ENCODE measurements around the gene LAD1.

Gene LAD1, protein sequence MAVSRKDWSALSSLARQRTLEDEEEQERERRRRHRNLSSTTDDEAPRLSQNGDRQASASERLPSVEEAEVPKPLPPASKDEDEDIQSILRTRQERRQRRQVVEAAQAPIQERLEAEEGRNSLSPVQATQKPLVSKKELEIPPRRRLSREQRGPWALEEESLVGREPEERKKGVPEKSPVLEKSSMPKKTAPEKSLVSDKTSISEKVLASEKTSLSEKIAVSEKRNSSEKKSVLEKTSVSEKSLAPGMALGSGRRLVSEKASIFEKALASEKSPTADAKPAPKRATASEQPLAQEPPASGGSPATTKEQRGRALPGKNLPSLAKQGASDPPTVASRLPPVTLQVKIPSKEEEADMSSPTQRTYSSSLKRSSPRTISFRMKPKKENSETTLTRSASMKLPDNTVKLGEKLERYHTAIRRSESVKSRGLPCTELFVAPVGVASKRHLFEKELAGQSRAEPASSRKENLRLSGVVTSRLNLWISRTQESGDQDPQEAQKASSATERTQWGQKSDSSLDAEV

DNA sequence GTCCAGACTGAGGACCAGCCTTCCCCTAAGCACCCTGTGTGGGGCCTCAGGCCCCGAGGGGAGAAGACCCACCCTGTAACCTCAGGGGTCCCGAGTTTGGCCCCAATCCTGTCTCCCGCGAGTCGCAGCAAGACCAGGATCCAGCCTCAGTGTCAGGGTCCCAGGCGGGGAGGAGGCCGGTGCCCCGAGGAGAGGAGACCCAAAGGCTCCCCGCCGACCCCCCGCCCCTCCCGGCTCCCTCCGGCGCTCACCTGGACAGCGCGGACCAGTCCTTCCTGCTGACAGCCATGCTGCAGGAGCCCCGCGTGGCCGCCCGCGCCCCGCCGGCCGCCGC is at the start of gene LAD1:
Gene LAD1, minus strand, starts transcription at position 307 of the 334 bp plus-strand sequence. Its CDS starts 18 bp downstream, at position 289.
- no peak for DNase-seq (ENCODE audit: low read depth in 2 of 2)

DNA sequence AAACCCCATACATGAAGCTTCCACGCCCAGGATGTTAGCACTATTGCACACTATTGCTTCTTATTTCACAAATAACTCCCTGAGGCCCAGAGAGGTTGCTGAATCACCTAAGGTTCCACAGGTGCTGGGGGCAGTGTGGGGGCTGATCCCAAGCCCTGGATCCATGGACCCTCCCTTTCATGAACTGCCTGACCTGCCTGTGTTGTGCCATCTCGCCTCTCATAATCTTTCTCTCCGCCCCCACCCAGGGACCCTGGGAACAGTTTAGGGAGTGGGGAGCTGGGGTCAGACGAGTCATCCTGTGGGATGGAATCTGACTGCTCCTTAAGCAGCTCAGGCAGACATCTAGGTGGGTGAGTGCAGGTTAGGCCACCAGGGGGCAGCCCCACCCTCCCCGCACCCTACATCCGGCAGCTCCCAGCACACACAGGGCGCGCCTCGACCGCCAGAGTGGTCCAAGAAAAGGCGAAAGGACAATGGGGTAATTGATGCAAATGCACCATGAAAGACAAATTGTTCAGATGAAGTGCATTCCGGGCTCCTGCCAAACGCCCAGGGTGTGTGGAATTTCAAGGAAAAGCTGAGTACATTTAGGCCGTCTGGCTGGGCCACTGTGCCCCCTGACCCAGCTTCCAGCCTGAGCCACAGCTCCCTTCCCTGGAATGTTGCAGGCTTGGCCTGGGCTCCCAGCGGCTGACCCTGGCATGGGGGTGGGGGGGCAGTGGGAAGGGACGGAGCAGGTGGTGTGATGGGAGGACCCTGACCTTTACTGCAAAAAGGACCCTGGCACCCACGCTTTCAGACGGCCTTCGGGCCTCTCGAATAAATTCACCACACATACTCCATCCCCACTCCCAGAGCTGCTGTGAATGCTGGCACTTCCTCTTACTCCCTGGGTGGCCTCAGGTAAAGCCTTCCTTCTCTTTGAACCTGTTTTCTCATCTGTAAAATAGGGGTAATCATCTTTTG is 49.1 kb upstream of the LAD1 start:
- peak; percentile 6 to 14 for DNase-seq (ENCODE audit: low read depth in 2 of 2)

DNA sequence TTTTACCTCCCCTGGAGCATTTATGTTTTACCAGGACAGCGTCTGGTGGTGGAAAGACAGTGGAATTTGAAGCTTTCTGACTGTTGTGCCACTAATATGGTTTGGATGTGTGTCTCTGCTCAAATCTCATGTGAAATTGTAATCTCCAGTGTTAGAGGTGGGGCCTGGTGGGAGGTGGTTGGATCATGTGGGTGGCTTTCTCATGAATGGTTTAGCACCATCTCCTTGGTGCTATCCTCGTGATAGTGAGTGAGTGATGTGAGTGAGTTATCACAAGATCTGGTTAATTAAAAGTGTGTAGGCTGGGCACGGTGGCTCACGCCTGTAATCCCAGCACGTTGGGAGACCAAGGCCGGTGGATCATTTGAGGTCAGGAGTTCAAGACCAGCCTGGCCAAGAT is 46.2 kb upstream of the LAD1 start:
- no peak for DNase-seq (ENCODE audit: low read depth in 2 of 2)

DNA sequence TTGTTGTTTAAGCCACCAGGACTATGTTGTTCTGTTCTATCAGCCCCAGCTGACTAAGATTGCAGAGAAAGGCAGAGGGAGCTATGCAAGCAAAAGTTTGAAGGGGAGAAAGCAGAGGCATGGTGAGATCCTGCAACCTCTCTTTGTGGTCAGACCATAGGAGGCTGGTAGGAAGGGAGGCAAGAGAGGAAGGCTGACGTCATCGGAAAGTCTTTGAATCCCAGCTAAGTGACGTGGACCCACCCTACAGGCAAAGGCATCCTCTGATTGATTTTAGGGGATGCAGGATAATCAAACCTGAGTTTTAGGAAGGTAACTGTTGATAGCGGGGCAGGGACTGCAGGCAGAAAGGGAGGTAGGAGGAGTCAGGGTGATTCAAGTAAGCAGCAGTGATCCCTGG is 45.7 kb upstream of the LAD1 start:
- DNase-seq (ENCODE audit: low read depth in 2 of 2) = no peak

DNA sequence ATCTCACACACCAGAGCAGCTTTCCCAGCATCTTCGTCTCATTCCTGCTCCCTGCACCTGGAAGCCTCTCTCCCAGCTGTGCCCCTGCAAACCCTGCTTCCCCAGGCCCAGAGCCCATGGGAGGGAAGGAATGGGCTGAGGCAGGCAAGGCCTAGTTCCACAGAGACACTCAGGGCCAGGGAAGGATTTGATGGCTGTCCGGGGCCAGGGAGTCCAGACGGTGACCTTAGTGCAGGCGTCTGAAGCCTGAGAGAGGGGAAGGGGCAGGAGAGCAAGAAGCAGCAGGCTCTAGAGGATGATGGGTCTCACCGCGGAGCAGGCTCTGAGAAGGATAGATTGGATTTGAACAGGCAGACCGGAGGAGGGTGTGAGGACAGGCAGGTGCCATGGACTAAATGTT is 44.6 kb upstream of the LAD1 start:
- no peak for DNase-seq (ENCODE audit: low read depth in 2 of 2)

DNA sequence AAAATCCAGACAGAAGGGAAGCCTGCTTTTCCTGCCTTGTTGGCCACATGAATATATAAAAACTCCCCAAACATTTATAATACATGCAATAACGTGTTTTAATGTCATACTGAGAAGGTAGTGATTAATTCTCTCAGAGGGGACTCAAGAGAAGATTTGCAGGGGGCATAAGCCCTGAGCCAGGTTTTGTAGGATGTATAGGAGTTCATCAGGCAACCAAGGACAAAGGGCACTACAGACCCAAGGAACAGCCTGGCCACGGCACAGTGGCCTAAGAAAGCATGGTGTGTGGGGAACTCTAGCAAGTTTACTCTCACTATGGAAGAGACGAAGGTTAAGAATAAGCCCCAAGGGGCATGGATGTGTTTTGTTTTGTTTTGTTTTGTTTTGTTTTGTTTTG is 37.8 kb upstream of the LAD1 start:
- no peak for DNase-seq (ENCODE audit: low read depth in 2 of 2)

DNA sequence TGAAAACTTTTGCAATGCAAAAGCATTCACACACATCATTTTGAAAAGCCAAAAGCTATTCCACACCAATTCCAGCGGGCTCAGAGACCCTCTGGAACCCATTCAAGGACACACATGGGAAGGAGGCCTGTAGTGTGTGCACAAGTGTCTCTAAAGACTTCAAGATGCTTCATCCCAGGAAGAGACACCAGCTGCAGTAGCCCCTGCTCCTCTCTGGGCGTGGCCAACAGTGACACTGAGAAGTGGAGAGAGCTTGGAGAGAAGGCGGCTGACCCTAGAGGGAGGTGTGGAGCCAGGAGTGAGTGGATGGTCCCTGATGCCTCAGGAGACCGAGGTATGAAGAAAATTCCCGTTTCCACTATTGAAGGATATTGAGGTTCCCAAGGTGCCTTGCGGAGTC is 37.3 kb upstream of the LAD1 start:
- DNase-seq (ENCODE audit: low read depth in 2 of 2) = no peak

DNA sequence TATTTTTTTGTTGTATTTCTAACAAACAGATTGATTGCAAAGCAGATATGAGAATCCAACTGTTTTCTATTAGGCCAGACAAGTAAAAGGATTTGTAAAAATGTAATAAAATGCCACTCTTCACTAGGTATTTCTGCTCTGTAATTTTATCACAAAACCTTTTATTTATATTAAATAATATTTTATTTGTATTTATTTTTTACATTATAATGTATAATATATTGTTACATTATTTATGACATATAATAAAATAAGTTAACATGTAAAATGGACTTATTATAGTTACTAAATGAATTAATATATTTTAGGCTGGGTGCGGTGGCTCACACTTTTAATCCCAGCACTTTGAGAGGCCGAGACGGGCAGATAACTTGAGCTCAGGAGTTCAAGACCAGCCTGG is 35.1 kb upstream of the LAD1 start:
- no peak for DNase-seq (ENCODE audit: low read depth in 2 of 2)

DNA sequence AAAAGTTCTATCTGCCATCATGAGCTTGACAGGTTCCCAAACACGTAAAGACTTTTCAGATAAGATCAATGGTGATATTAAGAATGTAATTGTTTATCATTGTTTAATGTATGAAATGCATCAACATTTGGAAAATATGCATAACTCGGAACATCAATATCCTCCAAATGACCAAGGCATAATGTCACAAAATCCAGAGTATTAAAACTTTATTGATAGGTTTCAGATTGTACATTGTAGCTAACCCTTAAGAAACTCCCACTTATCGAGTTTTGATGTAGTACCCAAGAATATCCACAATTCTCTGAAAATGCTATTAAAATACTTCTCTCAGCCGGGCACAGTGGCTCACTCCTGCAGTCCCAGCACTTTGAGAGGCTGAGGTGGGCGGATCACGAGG is 34.5 kb upstream of the LAD1 start:
- DNase-seq (ENCODE audit: low read depth in 2 of 2) = no peak

DNA sequence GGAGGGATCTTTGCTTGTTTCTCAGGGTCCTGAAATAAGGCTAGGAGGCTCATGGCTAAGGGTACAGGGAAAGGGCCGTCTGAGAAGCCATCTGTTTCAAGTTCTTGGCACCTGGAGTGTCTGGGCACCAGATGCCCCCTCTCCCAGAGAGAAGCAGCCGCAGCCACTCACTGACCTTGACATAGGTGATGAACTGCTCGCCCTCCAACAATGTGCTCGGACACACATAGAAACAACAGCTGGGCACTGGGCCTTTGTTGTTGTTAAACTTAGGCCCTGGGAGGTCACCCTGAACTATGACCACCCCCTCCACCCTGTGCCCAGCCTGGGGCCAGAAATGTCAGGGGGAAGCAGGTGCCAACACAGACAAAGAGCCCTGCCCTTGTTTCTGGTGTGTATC is 31.7 kb upstream of the LAD1 start:
- DNase-seq (ENCODE audit: low read depth in 2 of 2) = no peak

DNA sequence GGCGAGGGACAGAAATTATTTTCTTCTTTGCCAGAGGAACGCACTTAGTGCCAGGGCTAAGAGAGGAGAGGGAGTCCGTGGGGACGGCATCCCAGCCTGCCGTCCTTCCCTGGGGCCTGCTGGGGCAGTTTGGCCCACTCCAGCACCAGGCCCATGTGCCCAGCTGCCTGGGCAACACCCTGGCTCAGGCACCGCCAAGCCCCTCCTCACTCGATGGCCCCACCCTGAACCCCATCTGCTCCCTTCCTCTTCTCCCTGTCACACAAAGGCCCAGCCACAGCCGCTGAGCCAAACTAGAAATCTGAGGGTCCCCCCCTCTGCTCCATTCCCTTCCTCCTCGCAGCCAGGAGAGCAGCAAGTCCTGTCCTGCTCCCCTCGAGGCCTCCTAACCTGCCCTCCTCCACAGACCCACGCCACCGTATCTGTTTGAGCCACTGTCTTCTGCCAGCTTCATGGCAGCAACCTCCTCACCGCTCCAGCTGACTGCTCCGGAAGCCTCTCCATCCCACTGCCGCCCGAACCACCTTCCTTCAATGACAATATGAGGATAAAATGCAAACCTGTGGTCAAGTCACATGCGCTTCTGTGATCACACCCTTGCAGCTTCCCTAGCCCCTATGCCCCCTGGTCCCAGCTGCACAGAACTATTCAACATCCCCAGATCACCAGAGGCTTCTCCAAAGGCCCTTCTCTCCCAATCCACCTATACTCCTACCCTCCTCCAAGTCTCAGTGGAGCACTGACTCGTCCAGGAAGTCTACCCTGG is 30.8 kb upstream of the LAD1 start:
- DNase-seq (ENCODE audit: low read depth in 2 of 2) = no peak

DNA sequence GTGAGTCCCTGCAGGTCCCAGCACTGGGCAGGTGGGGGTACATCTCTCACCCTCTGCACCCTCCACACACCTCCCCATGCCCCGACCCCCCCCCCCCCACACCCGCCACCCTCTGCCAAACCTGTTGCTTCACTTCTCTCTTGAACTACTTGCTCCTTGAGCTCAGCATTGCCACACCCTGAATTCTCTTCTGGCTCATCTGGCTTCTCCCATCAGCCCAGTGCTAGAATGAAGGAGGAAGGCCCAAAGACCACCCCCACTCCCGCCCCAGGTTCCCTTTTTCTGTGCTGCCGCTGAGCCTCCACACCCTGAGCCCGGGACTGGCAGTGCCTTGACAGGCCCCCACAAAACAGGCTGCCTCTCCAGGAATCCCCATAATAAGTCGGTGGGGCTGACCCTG is 28.8 kb upstream of the LAD1 start:
- DNase-seq (ENCODE audit: low read depth in 2 of 2) = no peak

DNA sequence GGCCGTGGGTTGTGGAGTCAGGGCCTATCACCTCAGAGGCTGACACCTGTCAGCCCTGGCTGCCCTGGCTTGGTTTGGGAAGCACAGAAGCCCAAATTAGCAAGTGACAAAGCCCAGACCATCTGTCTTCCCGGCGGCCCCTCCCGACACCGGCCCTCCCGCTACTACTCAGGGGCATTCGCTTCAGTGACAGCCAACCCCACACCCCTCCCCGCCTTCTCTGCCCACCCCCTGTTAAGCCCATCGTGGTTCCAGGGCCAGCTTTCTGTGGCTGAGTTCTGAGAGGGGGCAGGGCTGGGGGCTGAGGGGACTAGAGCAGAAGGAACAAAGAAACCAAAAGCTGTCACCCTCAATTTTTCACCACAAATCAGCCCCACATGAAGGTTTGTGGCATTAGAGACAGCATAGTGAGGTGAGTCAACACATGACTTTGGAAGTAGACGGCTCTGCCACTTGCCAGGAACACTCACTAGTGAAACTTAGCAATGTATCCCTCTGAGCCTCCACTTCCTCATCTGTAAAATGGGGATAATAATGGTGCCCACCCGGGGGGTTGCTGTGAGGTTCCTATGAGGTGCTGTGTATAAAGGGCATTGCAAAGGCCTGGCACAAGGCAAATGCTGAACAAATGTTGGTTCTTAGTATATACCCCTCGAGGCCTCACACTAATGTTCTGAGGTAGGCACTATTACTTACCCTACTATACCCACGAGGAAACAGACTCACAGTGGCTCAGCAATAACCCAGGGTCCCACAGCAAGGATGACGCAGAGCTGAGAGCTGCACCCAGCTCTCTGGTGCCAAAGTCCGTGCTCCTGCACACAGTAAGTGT is 27.6 kb upstream of the LAD1 start:
- no peak for DNase-seq (ENCODE audit: low read depth in 2 of 2)

DNA sequence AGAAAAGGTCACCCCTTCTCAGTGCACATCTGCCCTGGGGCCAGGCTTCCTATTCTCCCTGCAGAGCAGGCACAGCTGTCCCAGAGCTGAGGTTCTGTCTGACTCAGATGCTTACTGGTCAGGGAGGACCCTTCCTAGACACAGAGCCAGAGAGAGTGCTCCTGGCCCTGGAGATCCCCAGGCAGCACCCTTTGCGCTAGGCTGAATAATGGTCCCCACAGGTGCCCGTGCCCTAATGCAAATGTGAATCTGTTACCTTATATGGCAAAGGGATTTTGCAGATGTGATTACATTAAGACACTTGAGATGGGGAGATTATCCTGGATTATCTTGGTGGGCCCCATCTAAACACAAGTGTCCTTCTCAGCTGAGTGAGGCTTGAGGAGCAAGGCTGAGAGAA is 25.0 kb upstream of the LAD1 start:
- no peak for DNase-seq (ENCODE audit: low read depth in 2 of 2)

DNA sequence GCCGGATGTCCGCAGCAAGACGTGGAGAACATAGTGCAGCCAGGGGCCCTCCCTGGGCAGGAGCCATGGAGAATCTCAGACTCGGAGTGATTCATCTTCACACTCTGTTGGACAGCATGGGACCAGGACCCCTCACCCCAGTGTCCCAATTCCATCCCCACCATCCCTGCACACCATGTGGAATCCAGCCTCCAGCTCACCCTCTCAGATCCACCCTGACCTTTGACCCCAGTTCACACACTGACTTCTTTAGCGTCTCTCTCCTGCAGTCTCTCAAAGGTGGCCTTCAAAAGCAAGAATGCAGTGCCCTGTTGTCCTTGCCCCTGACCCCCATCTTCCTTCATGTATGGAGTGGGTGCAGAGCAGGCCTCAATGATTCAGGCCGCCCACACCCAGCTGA is 24.5 kb upstream of the LAD1 start:
- no peak for DNase-seq (ENCODE audit: low read depth in 2 of 2)

DNA sequence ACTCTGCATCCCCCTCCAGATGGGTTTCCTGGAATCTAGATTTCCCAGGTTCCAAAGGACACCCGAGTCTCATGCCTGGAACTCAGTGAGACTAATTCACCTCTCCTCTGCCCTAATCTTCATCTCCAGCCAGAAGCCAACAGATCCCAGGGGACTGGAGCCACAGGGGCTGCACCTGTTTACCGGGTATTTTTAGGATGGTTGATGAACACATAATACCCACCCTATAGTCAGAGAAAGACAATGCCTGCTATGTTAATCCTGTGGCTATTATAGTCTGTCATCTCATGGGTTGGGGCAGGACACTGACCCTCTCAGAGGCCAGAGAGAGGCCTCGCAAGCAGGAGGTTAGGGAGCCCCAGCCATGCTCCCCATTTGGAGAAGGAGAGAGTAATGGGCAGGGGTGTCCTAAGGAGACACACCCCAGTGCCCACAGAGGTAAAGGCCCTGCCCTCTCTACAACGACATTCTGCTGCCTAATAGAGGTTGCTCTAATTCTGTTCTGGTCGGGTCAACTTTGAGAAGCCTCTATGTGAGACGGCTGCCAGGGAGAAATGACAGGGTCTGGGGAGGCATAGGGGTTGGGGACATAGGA is 23.4 kb upstream of the LAD1 start:
- no peak for DNase-seq (ENCODE audit: low read depth in 2 of 2)

DNA sequence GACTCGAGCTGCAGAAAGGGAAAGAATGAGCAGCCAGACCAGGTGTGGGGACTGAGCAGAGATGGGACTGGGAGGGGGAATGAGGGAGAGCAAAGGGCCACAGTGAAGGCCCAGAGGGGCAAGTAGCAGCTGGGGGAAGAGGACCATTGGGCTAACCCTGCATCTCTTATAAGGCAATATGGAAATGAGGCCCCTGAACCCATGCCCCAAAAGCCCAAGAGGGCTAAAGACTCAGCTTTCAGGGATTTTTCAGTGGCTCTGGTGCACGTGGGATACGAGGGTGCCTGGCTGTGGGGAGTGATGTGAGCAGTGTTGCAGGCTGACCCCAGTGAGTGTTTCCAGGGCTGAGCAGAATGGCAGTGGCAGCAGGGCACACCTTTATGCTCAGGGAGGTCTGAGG is 22.9 kb upstream of the LAD1 start:
- no peak for DNase-seq (ENCODE audit: low read depth in 2 of 2)

DNA sequence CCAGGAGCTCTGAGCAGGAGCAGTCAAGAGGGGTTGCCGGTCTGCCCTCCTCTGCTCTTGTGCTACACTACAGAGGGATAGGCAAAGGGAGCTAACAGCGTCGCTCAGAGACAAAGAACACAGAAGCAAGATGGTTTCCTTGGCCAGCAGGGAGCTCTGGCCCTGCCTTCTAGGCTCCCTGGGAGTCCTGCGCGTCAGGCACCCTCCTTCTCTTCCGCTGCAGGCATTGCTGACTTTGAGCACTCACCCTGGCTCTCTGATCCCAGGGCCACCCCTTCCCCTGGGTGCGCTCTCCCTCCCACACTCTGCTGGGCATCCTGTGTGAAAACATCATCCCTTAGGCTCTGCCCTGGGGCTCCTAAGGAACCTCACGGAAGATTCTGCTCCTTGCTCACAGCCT is 21.9 kb upstream of the LAD1 start:
- no peak for DNase-seq (ENCODE audit: low read depth in 2 of 2)

DNA sequence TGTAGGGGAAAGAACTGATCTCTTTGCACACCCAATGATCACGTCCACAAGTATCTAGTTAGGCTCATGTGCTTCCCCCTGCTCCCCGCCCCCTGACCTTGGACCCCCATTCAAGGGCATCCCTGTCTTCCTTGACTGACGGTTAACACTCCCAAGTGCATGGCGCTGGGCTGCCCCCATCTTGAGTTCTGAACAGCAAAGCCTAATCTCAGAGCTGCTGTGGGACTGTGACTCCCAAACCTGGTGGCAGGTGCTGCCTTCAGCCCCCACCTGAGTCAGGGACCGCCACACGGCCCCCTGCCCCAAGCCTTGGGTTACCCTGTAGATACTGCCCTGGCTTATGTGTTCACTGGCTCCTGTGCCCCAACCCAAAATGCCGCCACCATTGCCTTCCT is 21.5 kb upstream of the LAD1 start:
- no peak for DNase-seq (ENCODE audit: low read depth in 2 of 2)

DNA sequence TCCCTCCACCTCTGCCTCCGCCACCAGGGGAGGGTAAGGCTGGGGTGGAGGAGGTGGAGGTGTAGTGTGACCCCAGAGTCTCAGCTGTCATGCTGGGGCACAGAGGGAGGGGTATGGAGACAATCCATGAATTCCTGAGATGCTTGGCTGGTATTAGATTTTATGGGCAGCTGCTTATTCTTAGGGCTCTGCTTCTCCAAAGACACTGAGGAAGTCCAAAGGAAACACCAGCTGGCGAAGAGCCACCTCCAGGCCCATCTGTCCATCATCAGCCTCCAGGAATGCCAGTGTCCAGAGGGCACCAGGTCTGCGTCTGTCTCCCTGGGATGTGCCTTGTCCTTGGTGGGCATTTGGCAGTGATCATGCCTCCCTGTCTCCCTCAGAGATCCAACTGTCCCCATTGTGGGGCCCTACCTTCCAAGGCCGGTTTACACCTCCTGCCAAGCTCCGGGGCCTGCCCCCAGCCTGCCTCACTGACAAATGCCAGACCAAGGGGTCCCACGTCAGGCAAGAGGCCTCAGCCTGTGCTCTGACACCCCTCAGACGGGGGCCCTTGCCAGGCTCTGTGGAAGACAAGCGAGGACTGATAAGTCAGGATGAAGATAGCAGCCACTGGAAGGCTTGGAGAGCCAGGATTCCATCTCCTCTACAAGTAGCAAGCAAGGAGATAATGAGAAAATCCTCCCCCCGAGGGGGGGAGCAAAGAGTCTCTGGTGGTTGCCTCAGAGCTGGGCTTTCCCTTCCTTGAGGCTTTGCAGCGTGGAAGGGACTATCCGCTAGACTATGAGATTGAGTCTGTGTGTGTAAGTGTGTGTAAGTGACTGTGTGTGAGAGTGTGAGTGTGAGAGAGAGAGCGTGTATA is 20.9 kb upstream of the LAD1 start:
- no peak for DNase-seq (ENCODE audit: low read depth in 2 of 2)

Measured in stimulated activated CD8-positive, alpha-beta memory T cell treated with anti-CD3 and anti-CD28 coated beads, Interleukin-7, amount 100 ng/mL, for 1 hour (primary cell).